Lower leg skin (tissue), 3 donors: ENCODE data around the gene GAB3.

Experiments used
- CTCF ChIP-seq, 3 donors: fragments of 450-650 bp; IDR thresholded peaks; one replicate each; pipeline ENCODE4 v1.5.1; 2016; ENCODE audit warnings: antibody characterized with exemption in 3 of 3, mild to moderate bottlenecking in 3 of 3, moderate library complexity in 2 of 3
- POLR2A ChIP-seq, 2 donors: fragments of 450-650 bp; IDR thresholded peaks; one replicate each; pipeline ENCODE4 v1.6.1; 2016 to 2017; ENCODE audit warnings: antibody characterized with exemption in 2 of 2, mild to moderate bottlenecking in 1 of 2, moderate library complexity in 1 of 2

GRCh38 chrX:154761977-154762536 lies 11.2 kb upstream of the GAB3 start:
- TF ChIP-seq CTCF (IDR thresholded peaks at IDR 0.05), result no peak
- TF ChIP-seq POLR2A (IDR thresholded peaks at IDR 0.05), result no peak
